LNCaP clone FGC (cell line): ENCODE measurements around the gene SNX17.
A peak's percentile ranks its signal among the peaks of the same experiment; 100 is the strongest.

Experiments used
- DNase-seq: peaks from one replicate; pipeline ENCODE4 v3.0.0-alpha.2; 2011; ENCODE audit warnings: low read depth
- H3K4me3 ChIP-seq: 2 replicates; pipeline ENCODE4 v1.5.1; 2011; ENCODE audit warnings: mild to moderate bottlenecking, low read depth, low read length, control low read depth
- CTCF ChIP-seq: IDR thresholded peaks from 2 replicates; pipeline ENCODE4 v1.5.1; 2012; ENCODE audit warnings: mild to moderate bottlenecking; ENCODE audit not compliant: control insufficient read depth, insufficient read depth; ENCODE audit errors: extremely low read depth

Gene SNX17

GRCh38 chr2:27380626-27381545, 10.5 kb downstream of the SNX17 start, which contains the start of gene ZNF513:
Gene ZNF513 (minus strand): TSS chr2:27380734. CDS start chr2:27380526, 208 bp downstream.
- peak; percentile 87 for DNase-seq
- H3K4me3 ChIP-seq: peak within 1 kb of the TSS; percentile 67
- TF ChIP-seq CTCF: no peak

- DNase-seq: no peak
- H3K4me3 ChIP-seq: peak overlapping the region; percentile 67
- TF ChIP-seq CTCF: no peak
Measured at GRCh38 chr2:27381577-27382181, 11.3 kb downstream of the SNX17 start.

GRCh38 chr2:27390822-27391679, 20.6 kb downstream of the SNX17 start:
- no peak overlapping the region for H3K4me3 ChIP-seq
- DNase-seq: no peak
- TF ChIP-seq CTCF: no peak

- TF ChIP-seq CTCF: no peak
- DNase-seq: no peak
- H3K4me3 ChIP-seq: no peak overlapping the region
Measured at GRCh38 chr2:27393225-27393624, 22.8 kb downstream of the SNX17 start.

GRCh38 chr2:27398962-27399361, 28.5 kb downstream of the SNX17 start:
- no peak for DNase-seq
- TF ChIP-seq CTCF: no peak
- no peak overlapping the region for H3K4me3 ChIP-seq

GRCh38 chr2:27400348-27401135, 30.1 kb downstream of the SNX17 start:
- DNase-seq: no peak
- H3K4me3 ChIP-seq: no peak overlapping the region
- TF ChIP-seq CTCF: no peak
